Mucosa of descending colon (tissue), 3 donors: ENCODE measurements around the gene ZNF346. TPM values are rescaled to one million over a fixed set of nuclear protein-coding genes. Genes with fewer than 3 reads are reported as not detected.
"Not testable (repeated sequence)": the region's sequence is repeated elsewhere in the genome, so short reads cannot be mapped to it uniquely, and the experiment has no call there.

Experiments used
- ATAC-seq: fragments of 200-7000 bp; cut with Tn5 transposase; one replicate; pipeline ENCODE4 v1.9.1; 2020; ENCODE audit warnings: mild to moderate bottlenecking, moderate library complexity
- DNase-seq, 3 donors: peaks; one replicate each; pipeline ENCODE4 v3.0.0-alpha.2; 2020
- H3K36me3 ChIP-seq: fragments of 200-600 bp; one replicate; pipeline ENCODE4 v1.8.0; 2021; ENCODE audit warnings: low read depth, mild to moderate bottlenecking
- H3K4me1 ChIP-seq: fragments of 200-600 bp; one replicate; pipeline ENCODE4 v1.8.0; 2021; ENCODE audit warnings: low read depth, mild to moderate bottlenecking
- H3K4me3 ChIP-seq: fragments of 200-600 bp; one replicate; pipeline ENCODE4 v1.8.0; 2021; ENCODE audit warnings: mild to moderate bottlenecking
- H3K9me3 ChIP-seq: fragments of 200-600 bp; one replicate; pipeline ENCODE4 v1.8.0; 2021; ENCODE audit warnings: mild to moderate bottlenecking
- CTCF ChIP-seq: fragments of 200-600 bp; IDR thresholded peaks from one replicate; pipeline ENCODE4 v1.8.0; 2022; ENCODE audit warnings: antibody characterized with exemption, mild to moderate bottlenecking
- intact Hi-C, 2 donors: fragments of 100-400 bp; cut with DNase I in 1 of 2; cut with micrococcal nuclease in 1 of 2; formaldehyde crosslinking; loops; one replicate each; pipeline versions ENCODE4 v1.11.0 to v1.11.1; 2022; cut with DNase I, micrococcal nuclease
- total RNA-seq, 3 donors: library from RNA; stranded (reverse); fragmentation: NEBNext Ultra II Directional in 2 of 3; extraction: Animal tissue kit (Norgen Biotek cat#: 25700) in 2 of 3; gene quantifications; one replicate each; pipeline versions ENCODE4 v1.2.1 to v1.2.4, GENCODE V29; 2021 to 2023
- donor health status: DM: no; HTN: no; CAD: no; lungs with moderate emphysema.
- donor health status: DM: no; HTN: no; CAD: no.
- donor health status: DM: no; HTN: yes; CAD: no.

The ZNF346 gene
- total RNA-seq, 3 donors from 2014 or later, result 15.7 to 17.9 (median 16.7) TPM

GRCh38 chr5:176986280-176986679 lies 36.2 kb upstream of the ZNF346 start:
- Histone ChIP-seq H3K36me3 (no peaks in the 10 kb centered on the region), H3K4me3 (no peak overlapping the region), H3K4me1 (no peaks in the 10 kb centered on the region), H3K9me3 (no peaks in the 10 kb centered on the region)
- ATAC-seq (no peak), DNase-seq (no peak)
- TF ChIP-seq CTCF, result no peak
- intact Hi-C loops, result no loop called here

GRCh38 chr5:176987583-176987982 lies 34.9 kb upstream of the ZNF346 start:
- Histone ChIP-seq H3K4me3 (no peak overlapping the region), H3K36me3 (no peaks in the 10 kb centered on the region), H3K9me3 (no peaks in the 10 kb centered on the region), H3K4me1 (no peaks in the 10 kb centered on the region)
- no peak for DNase-seq
- ATAC-seq, result no peak
- no peak for TF ChIP-seq CTCF
- intact Hi-C loops, result no loop called here

GRCh38 chr5:176993081-176993480 lies 29.4 kb upstream of the ZNF346 start:
- H3K9me3 ChIP-seq, H3K36me3 ChIP-seq, ATAC-seq, H3K4me3 ChIP-seq, H3K4me1 ChIP-seq, intact Hi-C loops, DNase-seq: not testable (repeated sequence)

GRCh38 chr5:176994460-176995121 lies 27.9 kb upstream of the ZNF346 start:
- no peaks in the 10 kb centered on the region for H3K9me3 ChIP-seq
- no peak for TF ChIP-seq CTCF
- H3K36me3 ChIP-seq, result no peaks in the 10 kb centered on the region
- ATAC-seq (peak; percentile 66), DNase-seq (no peak)
- intact Hi-C loops, result no loop called here
- no peak overlapping the region for H3K4me3 ChIP-seq
- no peaks in the 10 kb centered on the region for H3K4me1 ChIP-seq

GRCh38 chr5:176995122-176995490 lies 27.4 kb upstream of the ZNF346 start:
- H3K4me1 ChIP-seq, result no peaks in the 10 kb centered on the region
- no peaks in the 10 kb centered on the region for H3K9me3 ChIP-seq
- ATAC-seq, result no peak
- H3K36me3 ChIP-seq, result no peaks in the 10 kb centered on the region
- no peak for TF ChIP-seq CTCF
- intact Hi-C loops, result no loop called here
- DNase-seq, result no peak
- no peak overlapping the region for H3K4me3 ChIP-seq

GRCh38 chr5:176995896-176996767 lies 26.4 kb upstream of the ZNF346 start:
- Histone ChIP-seq H3K4me1 (no peaks in the 10 kb centered on the region), H3K9me3 (no peaks in the 10 kb centered on the region), H3K4me3 (no peak overlapping the region), H3K36me3 (no peaks in the 10 kb centered on the region)
- intact Hi-C loops, result no loop called here
- DNase-seq (no peak), ATAC-seq (no peak)
- no peak for TF ChIP-seq CTCF
